Gastroesophageal sphincter (tissue), 3 donors: ENCODE results near the gene WNK2.

ENCODE experiments used
- CTCF ChIP-seq, 4 experiments: fragments of 200-600 bp in 2 of 4; fragments of 450-650 bp in 2 of 4; sonication (generic) in 1 of 4; IDR thresholded peaks; one replicate each; pipeline ENCODE4 v1.5.1; 2017 to 2019; ENCODE audit warnings: antibody characterized with exemption in 4 of 4, mild to moderate bottlenecking in 2 of 4, moderate library complexity in 2 of 4
- EP300 ChIP-seq: sonication (generic); formaldehyde crosslinking; IDR thresholded peaks from one replicate; pipeline ENCODE4 v1.6.1; 2017; ENCODE audit warnings: antibody characterized with exemption, mild to moderate bottlenecking
- POLR2AphosphoS5 ChIP-seq: sonication (generic); formaldehyde crosslinking; IDR thresholded peaks from one replicate; pipeline ENCODE4 v1.6.1; 2017; ENCODE audit warnings: antibody characterized with exemption

DNA sequence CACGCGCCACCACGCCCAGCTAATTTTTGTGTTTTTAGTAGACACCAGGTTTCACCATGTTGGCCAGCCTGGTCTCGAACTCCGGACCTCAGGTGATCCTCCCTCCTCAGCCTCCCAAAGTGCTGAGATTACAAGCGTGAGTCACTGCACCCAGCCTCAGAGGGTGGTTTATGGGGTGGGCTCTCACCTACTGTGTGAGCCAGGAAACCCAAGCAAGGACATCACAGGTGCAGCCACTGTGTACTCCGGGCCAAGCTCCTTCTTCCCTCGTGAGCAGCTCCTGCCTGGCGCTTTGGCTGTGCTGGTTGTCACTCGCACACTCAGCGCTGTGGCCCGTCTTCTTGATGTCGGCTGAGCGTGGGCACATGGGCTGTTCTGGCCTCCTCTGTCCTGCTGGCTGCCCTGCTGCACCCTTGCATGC, 70.1 kb downstream of the WNK2 start:
- TF ChIP-seq CTCF (IDR thresholded peaks at IDR 0.05) (no peak), POLR2AphosphoS5 (no peak), EP300 (no peak)
